ENCODE data around the gene EFNA2. TPM values are rescaled to one million over a fixed set of nuclear protein-coding genes. Genes with fewer than 3 reads are reported as not detected.

EFNA2 gene
- total RNA-seq, 1 donor from 2014 or later = 15.0 TPM

- Mint-ChIP-seq H3K9me3 (no peaks in the 10 kb centered on the region), H3K4me1 (peaks cover 59% of the 10 kb centered on the region), H3K27ac (peak overlapping the region; percentile 10), H3K36me3 (peaks cover 20% of the 10 kb centered on the region), H3K4me3 (peak overlapping the region; percentile 41), H3K27me3 (ENCODE audit: low read depth) (no peaks in the 10 kb centered on the region)
- no peak for TF ChIP-seq CTCF (IDR thresholded peaks at IDR 0.05; ENCODE audit: unreplicated experiment)
- DNase-seq (ENCODE audit: low spot score in 2 of 2, unreplicated experiment in 2 of 2) = no peak
These were observed 13.0 kb upstream of the EFNA2 start for GRCh38 chr19:1272423-1273262.

GRCh38 chr19:1273263-1274041, 12.2 kb upstream of the EFNA2 start:
- no peaks in the 10 kb centered on the region for H3K9me3 Mint-ChIP-seq
- H3K4me3 Mint-ChIP-seq = peak overlapping the region; percentile 43
- no peaks in the 10 kb centered on the region for H3K27me3 Mint-ChIP-seq (ENCODE audit: low read depth)
- peak overlapping the region; percentile 67 for H3K27ac Mint-ChIP-seq
- TF ChIP-seq CTCF (IDR thresholded peaks at IDR 0.05; ENCODE audit: unreplicated experiment) = no peak
- peaks cover 22% of the 10 kb centered on the region for H3K36me3 Mint-ChIP-seq
- DNase-seq (ENCODE audit: low spot score in 2 of 2, unreplicated experiment in 2 of 2) = no peak
- peaks cover 53% of the 10 kb centered on the region for H3K4me1 Mint-ChIP-seq

GRCh38 chr19:1274081-1274851, 11.4 kb upstream of the EFNA2 start:
- Mint-ChIP-seq H3K4me3 (peak overlapping the region; percentile 55), H3K36me3 (peaks cover 22% of the 10 kb centered on the region), H3K27ac (peak overlapping the region; percentile 81), H3K27me3 (ENCODE audit: low read depth) (no peaks in the 10 kb centered on the region), H3K4me1 (peaks cover 47% of the 10 kb centered on the region), H3K9me3 (no peaks in the 10 kb centered on the region)
- TF ChIP-seq CTCF (IDR thresholded peaks at IDR 0.05; ENCODE audit: unreplicated experiment) = no peak
- DNase-seq (ENCODE audit: low spot score in 2 of 2, unreplicated experiment in 2 of 2) = no peak

- TF ChIP-seq CTCF (IDR thresholded peaks at IDR 0.05; ENCODE audit: unreplicated experiment) = no peak
- H3K27ac Mint-ChIP-seq = peak overlapping the region; percentile 81
- DNase-seq (ENCODE audit: low spot score in 2 of 2, unreplicated experiment in 2 of 2) = no peak
- H3K27me3 Mint-ChIP-seq (ENCODE audit: low read depth) = no peaks in the 10 kb centered on the region
- H3K4me3 Mint-ChIP-seq = peak overlapping the region; percentile 55
- no peaks in the 10 kb centered on the region for H3K9me3 Mint-ChIP-seq
- H3K36me3 Mint-ChIP-seq = peaks cover 24% of the 10 kb centered on the region
- H3K4me1 Mint-ChIP-seq = peaks cover 49% of the 10 kb centered on the region
These were observed 10.8 kb upstream of the EFNA2 start for GRCh38 chr19:1274852-1275259.

GRCh38 chr19:1275260-1275975, 10.3 kb upstream of the EFNA2 start, which contains the start of gene FAM174C:
TSS of gene FAM174C (plus strand) at chr19:1275530. CDS start at chr19:1275550, 20 bp downstream.
- Mint-ChIP-seq H3K4me3 (peak within 1 kb of the TSS; percentile 73), H3K27ac (peak within 1 kb of the TSS; percentile 96), H3K36me3 (peaks cover 22% of the 10 kb centered on the region), H3K27me3 (ENCODE audit: low read depth) (no peaks in the 10 kb centered on the region), H3K9me3 (no peaks in the 10 kb centered on the region), H3K4me1 (peaks cover 45% of the 10 kb centered on the region)
- DNase-seq (ENCODE audit: low spot score in 2 of 2, unreplicated experiment in 2 of 2) = peak; percentile 90 to 92
- no peak for TF ChIP-seq CTCF (IDR thresholded peaks at IDR 0.05; ENCODE audit: unreplicated experiment)

All from mesothelial cell of epicardium (in vitro differentiated cells).